Panc1 (cell line): ENCODE results near the gene TXLNA.

Source experiments
- CTCF ChIP-seq: fragments of 450-650 bp; IDR thresholded peaks from 2 replicates; pipeline ENCODE4 v1.5.1; 2017; ENCODE audit warnings: mild to moderate bottlenecking
- SIN3A ChIP-seq: IDR thresholded peaks from 2 replicates; pipeline ENCODE4 v1.6.1; 2012; ENCODE audit warnings: low read depth, mild to moderate bottlenecking, low read length, moderate library complexity, borderline replicate concordance; ENCODE audit not compliant: insufficient read depth

- no peak for TF ChIP-seq CTCF
- TF ChIP-seq SIN3A = no peak
These were observed 37.1 kb downstream of the TXLNA start for GRCh38 chr1:32216566-32216965.
